Renal pelvis (tissue), 4 donors: Measurements from ENCODE around the gene GTF3C2. TPM values are rescaled to one million over a fixed set of nuclear protein-coding genes. Genes with fewer than 3 reads are reported as not detected.
A peak's percentile ranks its signal among the peaks of the same experiment; 100 is the strongest.
"Not testable (repeated sequence)": the region's sequence is repeated elsewhere in the genome, so short reads cannot be mapped to it uniquely, and the experiment has no call there.

Experiments
- DNase-seq: peaks from one replicate; pipeline ENCODE4 v3.0.0-alpha.2; 2013
- polyA plus RNA-seq, 3 donors: library from polyadenylated mRNA; unstranded; fragments of 120-200 nt; gene quantifications; one replicate each; pipeline ENCODE4 v1.2.1, GENCODE V29; 2013; ENCODE audit not compliant: insufficient read length in 3 of 3

The GTF3C2 gene
- polyA plus RNA-seq, 3 donors: 69.1 to 80.2 (median 79.8) TPM

DNA sequence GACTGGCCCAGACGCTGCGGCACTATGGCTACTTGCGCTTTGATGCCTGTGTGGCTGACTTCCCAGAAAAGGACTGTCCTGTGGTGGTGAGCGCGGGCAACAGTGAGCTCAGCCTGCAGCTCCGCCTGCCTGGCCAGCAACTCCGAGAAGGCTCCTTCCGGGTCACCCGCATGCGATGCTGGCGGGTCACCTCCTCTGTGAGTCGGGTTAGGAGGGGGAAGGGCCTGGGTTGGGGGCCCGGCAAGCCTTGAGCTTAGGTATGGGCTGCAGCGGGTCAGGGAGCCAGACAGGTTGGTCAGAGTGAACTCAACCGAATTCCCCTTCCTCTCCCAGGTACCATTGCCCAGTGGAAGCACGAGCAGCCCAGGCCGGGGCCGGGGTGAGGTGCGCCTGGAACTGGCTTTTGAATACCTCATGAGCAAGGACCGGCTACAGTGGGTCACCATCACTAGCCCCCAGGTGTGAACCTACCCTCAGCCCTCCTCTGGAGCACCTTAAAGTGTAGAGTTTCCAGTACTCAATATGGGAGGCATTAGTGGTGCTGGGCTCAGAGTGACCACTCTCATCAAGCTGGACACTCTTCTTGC is 19.0 kb upstream of the GTF3C2 start:
- no peak for DNase-seq

DNA sequence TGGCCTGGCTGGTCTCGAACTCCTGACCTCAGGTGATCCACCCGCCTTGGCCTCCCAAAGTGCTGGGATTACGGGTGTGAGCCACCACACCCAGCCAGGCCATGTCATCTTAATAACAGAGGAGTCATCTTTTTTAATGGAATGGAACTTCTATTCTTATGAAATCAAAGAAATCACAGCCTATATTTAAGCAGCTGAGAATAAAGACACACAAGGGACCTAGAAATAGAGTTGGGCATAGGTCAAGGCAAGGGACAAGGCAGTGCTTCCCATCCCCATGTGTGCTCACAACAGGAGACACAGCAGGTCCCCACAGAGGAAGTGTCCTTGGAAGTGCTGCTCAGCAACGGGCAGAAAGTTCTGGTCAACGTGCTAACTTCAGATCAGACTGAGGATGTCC is 17.0 kb upstream of the GTF3C2 start:
- no peak for DNase-seq

DNA sequence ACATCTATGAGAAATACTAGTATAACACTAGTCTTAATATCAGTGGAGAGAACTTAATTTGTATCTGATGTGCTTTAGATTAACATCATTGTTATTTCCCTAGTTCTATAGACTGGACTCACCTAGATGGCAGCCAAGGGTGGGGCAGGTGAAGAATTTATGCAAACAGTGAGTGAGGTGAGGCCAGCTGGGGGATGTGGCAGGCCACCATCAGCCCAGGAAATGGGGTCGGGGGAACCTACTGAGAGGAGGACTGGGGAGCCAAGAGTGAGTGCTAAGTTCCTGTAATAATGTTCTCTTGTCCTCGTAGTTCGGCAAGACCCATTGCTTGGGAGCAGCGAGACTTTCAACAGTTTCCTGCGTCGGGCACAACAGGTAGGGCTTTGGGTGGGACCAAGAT is 16.4 kb upstream of the GTF3C2 start:
- DNase-seq: no peak

DNA sequence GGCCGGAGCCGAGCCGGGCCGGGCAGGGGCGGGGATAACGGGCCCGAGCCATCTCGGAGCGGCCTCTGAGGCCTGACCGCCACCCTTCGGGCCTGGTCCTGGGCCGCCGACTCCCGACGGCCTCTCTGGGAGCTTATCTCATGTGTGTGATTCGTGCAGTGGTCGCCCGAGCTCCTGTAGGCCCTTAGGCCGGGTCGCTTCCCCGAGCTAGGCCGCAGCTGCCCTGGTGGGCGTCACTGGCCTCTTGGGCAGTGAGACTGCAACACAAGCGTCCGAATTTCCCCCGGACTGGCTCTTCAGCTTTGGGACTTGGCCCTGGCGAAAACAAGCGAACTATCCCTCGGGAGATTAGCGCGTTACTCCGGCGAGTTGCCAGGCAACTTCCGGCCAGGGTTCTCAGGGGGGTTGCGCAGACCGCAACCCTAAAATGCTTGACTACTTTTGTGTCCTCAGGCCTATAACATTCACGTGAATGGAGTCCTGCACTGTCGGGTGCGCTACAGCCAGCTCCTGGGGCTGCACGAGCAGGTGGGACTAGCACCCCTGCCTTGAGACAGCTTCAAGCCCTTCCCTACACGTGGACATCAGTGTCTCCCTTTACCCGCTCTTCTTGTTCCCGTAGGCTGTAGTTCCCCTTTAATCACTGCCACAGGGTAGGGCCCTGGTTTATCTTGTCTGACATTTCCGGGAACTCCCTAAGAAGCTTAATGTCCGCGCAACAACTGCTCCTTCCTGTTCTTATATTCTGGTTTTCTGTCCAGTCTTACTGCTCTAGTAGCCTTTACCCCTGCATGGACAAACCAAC is 14.5 kb upstream of the GTF3C2 start:
- DNase-seq: peak; percentile 10

DNA sequence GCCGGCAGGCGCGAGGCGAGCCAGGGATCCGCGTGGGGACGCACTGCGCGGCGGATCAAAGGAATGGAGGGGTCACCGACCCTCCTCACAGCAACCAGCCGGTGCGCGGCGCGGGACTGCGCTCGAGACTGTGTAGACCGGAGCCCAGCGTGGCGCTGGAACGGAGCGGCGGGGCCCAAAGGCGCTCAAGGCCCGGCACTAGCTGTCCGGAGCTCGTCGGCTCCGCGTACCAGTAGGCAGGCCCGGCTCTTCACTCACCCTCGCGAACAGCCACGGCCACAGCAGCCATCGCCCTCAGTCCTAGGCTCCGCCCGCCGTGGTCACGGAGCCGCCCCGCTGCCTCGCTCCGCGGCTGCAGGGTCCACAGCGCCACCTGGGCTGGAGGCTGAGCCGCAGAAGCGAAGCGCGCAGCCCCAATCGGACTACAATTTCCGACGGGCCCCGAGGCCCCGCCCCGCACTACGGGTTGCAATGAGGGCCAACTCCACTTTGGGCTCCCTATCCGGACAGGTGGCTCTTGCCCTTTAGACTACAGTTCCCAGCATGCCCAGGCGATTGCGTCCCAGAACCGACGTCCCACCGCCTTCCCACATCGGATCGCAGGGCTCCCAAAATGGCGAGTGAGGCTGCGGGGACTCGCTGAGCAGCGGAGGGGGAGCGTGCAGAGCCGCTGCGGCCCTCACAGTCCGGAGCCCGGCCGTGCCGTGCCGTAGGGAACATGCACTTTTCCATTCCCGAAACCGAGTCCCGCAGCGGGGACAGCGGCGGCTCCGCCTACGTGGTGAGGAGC is 13.7 kb upstream of the GTF3C2 start, which contains the start of the genes EIF2B4 and SNX17:
TSS of gene EIF2B4 (minus strand) at position 313 of the 790 bp plus-strand sequence. CDS start at position 289, 24 bp downstream.
TSS of gene SNX17 (plus strand) at position 591 of the 790 bp plus-strand sequence. CDS start at position 719, 128 bp downstream.
- DNase-seq: peak; percentile 99

DNA sequence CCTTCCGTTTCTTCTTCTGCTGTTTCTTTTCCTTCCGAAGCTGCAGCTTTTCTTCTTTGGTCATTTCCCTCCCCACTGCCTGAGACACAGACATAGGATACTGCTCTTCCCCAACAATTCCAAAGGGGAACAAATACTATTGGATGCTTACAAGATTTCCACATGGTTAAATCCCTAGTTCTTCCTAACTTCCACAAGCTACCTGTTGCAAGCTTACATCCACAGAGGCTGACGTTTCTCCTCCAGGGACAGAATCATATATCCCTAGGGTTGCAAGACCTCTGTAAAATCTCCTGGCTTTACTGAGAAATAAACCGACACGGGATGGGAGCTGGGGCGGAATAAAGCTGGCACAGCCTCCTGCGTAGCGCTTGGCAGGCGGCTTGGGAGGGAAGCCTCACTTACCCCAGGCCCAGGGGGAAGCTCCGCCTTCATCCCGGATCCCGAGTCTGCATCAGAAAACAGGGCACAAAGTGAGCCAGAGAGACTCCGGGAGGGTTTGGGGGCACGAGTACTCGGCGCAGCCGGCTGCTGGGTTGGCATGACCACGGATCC is 13.0 kb upstream of the GTF3C2 start:
- no peak for DNase-seq

DNA sequence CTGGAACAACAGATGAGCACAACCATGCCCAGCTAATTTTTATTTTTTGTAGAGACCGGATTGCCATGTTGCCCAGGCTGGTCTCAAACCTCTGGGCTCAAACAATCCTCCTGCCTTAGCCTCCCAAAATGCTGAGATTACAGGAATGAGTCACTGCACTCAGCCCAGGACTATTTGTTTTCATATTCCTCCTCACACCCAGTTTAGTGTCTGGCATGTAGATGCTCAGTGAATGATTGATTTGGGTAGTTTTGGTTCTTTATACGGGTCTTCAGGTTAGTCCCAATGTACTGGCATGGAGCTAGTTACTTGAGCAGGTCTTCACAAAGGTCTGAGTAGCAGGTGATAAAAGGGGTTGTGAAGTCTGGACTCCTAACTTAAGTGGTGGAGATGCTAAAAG is 7.4 kb upstream of the GTF3C2 start:
- DNase-seq: no peak

DNA sequence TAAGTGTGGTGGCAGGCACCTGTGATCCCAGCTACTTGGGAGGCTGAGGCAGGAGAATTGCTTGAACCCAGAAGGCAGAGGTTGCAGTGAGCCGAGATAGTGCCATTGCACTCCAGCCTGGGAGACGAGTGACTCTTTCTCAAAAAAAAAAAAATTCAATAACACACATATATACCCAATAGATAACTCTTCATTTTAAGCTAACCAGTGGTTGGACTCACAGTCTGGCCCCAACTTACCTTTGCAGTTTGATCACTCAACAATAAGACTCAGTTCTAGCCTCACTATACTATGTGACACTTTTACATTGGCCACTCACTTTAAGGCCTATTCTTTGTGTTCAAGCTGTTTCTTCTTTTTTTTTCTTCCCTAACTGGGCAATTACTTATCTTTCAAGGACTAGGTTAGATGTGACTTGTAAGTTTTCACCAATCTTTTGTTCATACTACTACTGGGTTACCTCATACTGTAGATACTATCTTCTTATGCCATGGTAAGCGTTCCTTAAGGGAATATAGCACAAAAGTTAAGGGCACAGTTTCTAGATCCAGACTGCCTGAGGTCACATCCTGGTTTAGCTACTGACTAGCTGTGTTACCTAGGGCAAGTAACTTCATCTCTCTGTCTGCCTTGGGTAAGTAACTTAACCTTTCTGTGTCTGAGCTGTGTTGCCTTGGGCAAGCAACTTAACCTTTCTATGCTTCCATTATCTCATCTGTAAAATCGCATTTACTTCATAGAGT is 6.3 kb upstream of the GTF3C2 start:
- no peak for DNase-seq

DNA sequence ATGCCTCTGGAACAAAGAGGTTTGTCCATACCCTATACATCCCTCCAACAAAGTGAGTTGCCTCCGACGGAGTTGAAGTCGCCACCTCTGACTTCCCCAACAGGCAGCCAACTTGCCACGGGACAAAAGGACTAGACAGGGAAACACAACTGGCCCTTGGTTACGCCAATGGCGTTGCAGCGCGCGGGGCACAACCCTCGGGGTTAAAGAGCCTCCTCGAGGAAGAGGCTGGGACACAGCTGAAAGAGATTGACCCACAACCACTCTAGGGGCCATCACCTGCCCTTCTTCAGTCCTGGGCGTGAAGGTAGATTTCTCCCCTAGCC is 545 bp downstream of the GTF3C2 start:
- no peak for DNase-seq

DNA sequence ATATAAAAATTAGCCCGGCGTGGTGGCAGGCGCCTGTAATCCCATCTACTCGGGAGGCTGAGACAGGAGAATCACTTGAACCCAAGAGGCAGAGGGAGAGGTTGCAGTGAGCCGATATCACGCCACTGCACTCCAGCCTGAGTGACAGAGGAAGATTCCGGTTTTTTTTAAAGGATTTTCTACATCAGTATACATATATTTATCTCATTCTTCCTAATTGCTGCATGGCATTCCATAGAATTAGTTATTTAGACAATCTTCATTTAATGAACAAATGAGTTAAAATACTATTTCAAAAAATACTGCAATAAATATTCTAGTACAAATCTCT is 2.0 kb downstream of the GTF3C2 start:
- DNase-seq: no peak

DNA sequence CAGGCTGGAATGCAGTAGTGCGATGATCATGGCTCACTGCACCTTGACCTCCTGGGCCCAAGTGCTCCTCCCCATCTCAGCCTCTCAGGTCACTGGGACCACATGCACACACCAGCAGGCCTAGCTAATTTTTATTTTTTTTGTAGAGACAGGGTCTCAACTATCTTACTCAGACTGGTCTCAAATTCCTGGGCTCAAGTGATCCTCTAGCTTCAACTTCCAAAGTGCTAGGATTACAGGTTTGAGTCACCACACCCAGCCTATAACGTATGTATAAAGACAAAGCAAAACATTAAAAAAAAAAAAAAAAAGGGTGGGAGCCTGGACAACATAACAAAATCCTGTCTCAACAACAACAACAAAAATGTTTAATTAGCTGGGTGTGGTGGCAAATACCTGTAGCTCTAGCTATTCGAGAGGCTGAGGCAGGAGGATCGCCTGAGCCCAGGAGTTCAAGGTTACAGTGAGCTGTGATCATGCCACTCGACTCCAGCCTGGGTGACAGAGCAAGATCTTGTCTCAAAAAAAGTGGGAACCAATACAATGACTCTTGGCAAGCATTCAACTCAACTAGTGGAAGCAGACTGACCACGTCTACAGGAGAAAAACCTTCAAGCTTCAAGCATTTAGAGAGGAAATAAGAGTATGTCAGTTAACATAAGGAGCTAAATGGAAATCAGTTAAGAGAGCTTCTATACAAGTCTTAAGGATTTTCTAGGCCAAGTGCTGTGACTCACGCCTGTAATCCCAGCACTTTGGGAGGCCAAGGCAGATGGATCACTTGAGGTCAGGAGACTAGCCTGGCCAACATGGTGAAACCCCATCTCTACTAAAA is 2.6 kb downstream of the GTF3C2 start:
- DNase-seq: no peak

DNA sequence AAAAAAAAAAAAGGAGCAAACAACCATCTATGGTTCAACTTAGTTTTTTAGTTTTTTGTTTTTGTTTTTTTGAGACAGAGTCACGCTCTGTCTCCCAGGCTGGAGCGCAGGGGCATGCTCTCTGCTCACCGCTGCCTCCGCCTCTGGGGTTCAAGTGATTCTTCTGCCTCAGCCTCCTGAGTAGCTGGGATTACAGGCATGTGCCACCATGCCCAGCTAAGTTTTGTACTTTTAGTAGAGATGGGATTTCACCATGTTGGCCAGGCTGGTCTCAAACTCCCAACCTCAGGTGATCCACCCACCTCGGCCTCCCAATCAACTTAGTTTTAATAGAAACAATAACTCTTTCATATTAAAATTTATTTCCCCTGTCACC is 3.2 kb downstream of the GTF3C2 start:
- not testable (repeated sequence) for DNase-seq

DNA sequence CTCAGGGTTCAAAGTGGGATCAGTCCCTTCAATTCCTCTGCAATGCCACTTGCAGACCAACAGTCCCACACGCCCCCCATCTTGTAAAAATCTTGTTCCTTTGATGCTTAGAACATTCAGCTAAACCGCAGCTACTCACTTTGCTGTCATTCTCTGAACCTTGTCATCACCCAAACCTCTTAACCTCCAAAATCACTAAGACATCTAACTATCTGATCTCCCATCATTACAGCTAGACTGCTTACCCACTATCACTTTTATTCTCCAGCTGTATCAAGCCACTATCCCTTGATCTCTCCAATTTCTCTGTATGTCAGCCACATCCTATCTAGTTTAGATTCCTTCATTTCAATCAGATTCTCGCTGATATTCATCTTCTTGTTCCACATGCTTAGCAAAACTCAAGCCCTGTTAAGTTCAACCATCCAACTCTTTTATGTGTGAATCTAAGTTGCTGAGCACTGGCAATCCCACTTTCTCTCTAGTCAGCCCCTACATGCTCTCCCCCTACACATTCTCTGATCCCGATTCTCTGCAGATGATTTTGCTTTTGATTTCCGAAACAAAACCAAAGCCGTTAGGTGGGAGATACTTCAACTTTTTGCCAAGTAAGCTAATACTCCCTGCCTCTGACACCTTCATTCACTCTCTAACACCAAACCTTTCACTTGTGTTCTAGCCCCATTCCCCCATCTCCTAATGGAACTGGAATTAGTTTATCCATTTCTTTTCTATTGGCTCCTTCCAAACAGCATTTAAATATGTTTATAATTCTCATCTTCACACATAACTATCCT is 4.6 kb downstream of the GTF3C2 start:
- no peak for DNase-seq

DNA sequence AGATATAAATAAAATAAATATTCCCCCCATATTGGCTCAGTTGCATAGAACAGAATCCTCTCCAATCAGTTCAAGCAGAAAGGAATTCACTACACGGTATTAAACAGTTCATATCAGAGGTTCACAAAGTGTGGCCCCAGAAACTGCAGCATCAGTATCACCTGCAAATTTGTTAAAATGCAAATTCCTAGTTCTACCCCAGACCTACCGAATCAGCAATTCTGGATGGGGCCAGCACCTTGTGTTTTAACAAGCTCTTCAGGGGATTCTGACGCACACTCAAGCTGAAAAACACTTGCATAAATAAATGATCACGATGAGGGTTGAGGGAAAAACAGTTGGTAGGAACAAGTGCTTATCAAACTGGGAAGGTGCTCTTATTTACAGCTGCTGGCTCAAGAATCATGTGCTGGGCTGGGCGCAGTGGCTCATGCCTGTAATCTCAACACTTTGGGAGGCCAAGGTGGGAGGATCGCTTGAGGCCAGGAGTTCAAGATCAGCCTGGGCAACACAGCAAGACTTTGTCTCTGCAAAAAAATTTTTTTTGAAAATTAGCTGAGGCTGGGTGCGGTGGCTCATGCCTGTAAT is 6.4 kb downstream of the GTF3C2 start:
- DNase-seq: no peak

DNA sequence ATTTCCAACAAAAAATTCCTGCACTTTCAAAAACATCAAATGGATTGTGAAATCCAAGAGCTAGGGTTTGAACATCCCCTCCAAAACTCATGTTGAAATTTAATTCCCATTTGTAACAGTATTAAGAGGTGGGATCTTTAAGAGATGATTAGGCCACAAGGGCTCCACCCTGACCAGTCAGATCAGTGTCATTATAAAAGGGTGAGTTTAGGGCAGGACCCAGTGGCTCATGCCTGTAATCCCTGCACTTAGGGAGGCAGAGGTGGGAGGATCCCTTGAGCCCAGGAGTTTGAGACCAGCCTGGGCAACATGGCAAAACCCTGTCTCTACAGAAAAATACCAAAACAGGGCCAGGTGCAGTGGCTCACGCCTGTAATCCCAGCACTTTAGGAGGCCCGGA is 8.9 kb downstream of the GTF3C2 start:
- no peak for DNase-seq

DNA sequence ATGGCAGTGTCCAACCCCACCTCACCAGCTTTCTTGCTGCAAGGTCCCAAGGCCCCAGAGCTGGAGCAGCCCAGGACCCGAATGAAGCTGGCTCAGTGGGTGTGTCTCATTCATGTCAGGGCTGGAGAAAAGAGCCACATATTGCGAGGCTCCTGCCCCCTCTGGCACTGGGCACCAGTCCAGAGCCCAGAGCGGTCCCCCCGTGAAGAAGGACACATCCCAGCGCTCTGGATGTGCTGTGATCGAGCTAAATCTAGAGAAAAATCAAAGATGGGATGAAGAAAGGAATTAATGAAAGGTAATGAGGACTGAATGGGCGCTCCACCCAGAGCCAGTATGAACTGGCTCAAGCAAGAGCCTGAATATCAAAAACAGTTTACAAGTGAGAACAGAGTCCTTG is 20.4 kb downstream of the GTF3C2 start:
- DNase-seq: no peak

DNA sequence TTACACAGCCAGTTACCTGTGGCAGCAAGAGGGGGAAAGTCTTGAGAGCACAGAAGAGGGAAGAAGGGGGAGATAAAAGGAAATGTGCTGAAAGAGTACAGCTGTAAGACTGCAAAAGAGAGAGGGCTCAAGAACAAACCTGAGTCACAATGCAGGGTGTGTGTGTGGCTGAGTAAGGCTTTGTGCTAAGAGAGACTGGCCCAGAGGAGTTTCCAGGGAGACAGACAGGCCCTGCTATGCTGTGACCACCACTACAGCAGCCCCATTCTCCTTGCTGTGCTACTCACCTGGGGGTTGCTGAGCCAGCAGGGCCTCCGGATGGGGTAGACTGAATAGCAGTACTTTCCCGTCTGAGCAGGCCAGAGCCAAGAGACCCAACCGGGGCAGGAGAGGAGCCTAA is 21.3 kb downstream of the GTF3C2 start:
- no peak for DNase-seq

DNA sequence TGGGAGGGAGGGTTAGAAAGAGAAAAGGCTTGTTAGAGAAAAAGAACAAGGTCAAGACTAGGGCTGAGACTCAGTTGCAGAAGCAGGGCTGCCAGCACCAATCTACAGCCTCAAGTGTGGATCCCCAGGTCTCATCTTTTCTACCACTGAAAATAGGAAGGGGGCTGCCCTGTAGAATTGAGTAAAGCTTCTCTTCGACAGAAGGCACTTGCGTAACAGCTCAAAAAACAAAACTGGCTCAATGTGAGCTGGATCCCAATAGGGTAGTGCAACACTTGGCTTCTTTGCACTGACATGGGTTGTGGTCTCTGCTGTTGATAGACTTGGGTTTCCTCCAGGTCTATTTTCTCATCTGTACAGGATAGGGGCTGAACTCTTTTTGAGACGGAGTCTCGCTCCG is 31.8 kb downstream of the GTF3C2 start:
- no peak for DNase-seq

DNA sequence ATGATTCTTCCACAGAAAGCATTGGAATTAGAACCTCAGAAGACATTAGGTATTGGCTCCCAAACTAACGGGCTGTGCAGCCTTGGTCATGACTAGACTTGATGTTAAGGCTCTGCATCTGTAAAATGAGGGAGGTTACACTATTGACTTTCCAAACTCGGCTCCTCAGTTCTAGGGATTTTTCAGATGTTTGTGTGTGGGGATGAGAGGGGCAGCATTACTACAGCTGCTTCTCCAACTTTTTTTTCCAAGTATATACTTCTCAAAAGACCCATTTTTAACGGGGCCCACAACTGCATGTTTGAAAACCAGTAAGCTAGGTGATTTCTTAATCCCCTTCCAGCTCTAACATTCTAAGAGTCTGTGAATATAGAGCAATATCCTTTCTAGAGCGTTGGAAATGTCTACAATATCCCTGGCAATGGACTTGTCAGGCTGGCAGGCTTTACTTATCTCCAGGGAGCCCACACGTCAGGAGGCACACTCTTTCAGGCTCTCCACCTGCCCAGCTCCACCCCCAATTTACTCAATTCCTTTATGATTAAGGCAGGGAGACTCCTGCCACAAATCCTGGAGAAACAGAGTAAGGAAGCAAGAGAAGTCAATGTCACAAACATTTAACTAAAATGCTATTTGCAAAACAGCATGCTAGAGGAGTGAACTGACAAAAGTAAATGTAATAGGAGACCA is 32.8 kb downstream of the GTF3C2 start:
- no peak for DNase-seq
